Stimulated activated CD4-positive, alpha-beta T cell treated with anti-CD3 and anti-CD28 coated beads, Interleukin-15, amount 100 ng/mL, for 48 hours (primary cell): ENCODE measurements around the gene GET4.
"Not testable (repeated sequence)": the region's sequence is repeated elsewhere in the genome, so short reads cannot be mapped to it uniquely, and the experiment has no call there.

ENCODE experiments used
- DNase-seq, 2 donors: peaks; one replicate each; pipeline ENCODE4 v3.0.0-alpha.2; 2020; ENCODE audit warnings: low read depth in 2 of 2

Gene GET4

GRCh38 chr7:845091-845490 lies 31.3 kb upstream of the GET4 start:
- no peak for DNase-seq

- no peak for DNase-seq
Measured at GRCh38 chr7:845731-846130, 30.6 kb upstream of the GET4 start.

GRCh38 chr7:846958-847650 lies 29.2 kb upstream of the GET4 start:
- DNase-seq, result not testable (repeated sequence)

- DNase-seq, result not testable (repeated sequence)
Measured at GRCh38 chr7:847728-848127, 28.6 kb upstream of the GET4 start.

- no peak for DNase-seq
Measured at GRCh38 chr7:849145-849544, 27.2 kb upstream of the GET4 start.

- no peak for DNase-seq
Measured at GRCh38 chr7:849781-850180, 26.6 kb upstream of the GET4 start.

GRCh38 chr7:851204-851603 lies 25.1 kb upstream of the GET4 start:
- DNase-seq, result no peak

GRCh38 chr7:853366-854117 lies 22.8 kb upstream of the GET4 start:
- DNase-seq, result no peak

GRCh38 chr7:854118-854775 lies 22.1 kb upstream of the GET4 start:
- DNase-seq, result no peak

GRCh38 chr7:855686-856369 lies 20.5 kb upstream of the GET4 start:
- no peak for DNase-seq

GRCh38 chr7:856444-857095 lies 19.8 kb upstream of the GET4 start:
- DNase-seq, result no peak

- no peak for DNase-seq
Measured at GRCh38 chr7:857661-858060, 18.7 kb upstream of the GET4 start.

- no peak for DNase-seq
Measured at GRCh38 chr7:859359-860030, 16.9 kb upstream of the GET4 start.

- no peak for DNase-seq
Measured at GRCh38 chr7:860149-860548, 16.2 kb upstream of the GET4 start.

GRCh38 chr7:861222-861621 lies 15.1 kb upstream of the GET4 start:
- DNase-seq, result no peak

- DNase-seq, result no peak
Measured at GRCh38 chr7:862157-862556, 14.2 kb upstream of the GET4 start.

- no peak for DNase-seq
Measured at GRCh38 chr7:863106-863505, 13.2 kb upstream of the GET4 start.

GRCh38 chr7:865921-866320 lies 10.4 kb upstream of the GET4 start:
- no peak for DNase-seq

GRCh38 chr7:867001-867405 lies 9.4 kb upstream of the GET4 start:
- DNase-seq, result no peak

- DNase-seq, result no peak
Measured at GRCh38 chr7:867406-868188, 8.8 kb upstream of the GET4 start.

- DNase-seq, result no peak
Measured at GRCh38 chr7:868189-868486, 8.2 kb upstream of the GET4 start.
